ENCODE data around the gene NFIB. TPM values are rescaled to one million over a fixed set of nuclear protein-coding genes. Genes with fewer than 3 reads are reported as not detected.

The NFIB gene
- total RNA-seq, 2 experiments from 2014 or later = not detected

DNA sequence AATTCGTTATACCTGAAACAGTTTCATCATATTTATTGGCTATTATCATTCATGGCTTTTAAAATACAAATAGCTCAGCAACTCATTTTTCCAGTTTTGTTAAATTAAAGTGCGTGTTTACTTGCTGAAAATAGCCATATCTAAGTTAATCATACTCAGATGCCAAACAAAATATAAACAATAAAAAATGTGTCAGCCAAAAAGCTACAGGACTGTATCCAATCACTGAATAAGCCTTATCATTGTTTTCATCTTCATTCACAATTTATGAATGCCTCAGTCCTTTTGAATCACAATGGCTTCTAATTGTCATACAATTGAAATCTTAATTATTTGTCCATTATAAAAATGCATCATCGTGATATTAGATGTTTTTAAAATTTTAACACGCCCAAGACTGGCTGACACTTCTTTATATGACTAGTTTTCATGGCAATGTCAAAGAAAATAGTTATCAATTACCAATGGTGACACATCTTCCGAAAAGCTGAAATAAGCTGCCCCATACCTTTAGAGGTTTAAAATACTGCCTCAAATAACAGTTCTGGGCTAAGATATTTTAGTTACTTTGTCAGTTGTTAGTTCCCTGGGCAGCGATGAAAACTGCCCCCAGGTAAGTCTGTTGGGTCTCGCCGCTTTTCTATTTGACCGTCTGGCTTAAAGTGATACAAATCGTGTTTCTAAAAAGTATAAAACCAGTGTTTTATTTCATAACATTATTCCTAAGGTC lies 1.8 kb downstream of the NFIB start:
- Mint-ChIP-seq H3K27me3 (peaks cover 55% of the 10 kb centered on the region), H3K4me1 (ENCODE audit: low read depth) (peaks cover 18% of the 10 kb centered on the region), H3K36me3 (ENCODE audit: low read depth) (peaks cover 5% of the 10 kb centered on the region), H3K27ac (no peak overlapping the region), H3K4me3 (no peak overlapping the region), H3K9me3 (no peaks in the 10 kb centered on the region)
- ChIA-PET POLR2A (no interaction called here), CTCF (no interaction called here)
- no peak for DNase-seq
- TF ChIP-seq, protein P1, sequence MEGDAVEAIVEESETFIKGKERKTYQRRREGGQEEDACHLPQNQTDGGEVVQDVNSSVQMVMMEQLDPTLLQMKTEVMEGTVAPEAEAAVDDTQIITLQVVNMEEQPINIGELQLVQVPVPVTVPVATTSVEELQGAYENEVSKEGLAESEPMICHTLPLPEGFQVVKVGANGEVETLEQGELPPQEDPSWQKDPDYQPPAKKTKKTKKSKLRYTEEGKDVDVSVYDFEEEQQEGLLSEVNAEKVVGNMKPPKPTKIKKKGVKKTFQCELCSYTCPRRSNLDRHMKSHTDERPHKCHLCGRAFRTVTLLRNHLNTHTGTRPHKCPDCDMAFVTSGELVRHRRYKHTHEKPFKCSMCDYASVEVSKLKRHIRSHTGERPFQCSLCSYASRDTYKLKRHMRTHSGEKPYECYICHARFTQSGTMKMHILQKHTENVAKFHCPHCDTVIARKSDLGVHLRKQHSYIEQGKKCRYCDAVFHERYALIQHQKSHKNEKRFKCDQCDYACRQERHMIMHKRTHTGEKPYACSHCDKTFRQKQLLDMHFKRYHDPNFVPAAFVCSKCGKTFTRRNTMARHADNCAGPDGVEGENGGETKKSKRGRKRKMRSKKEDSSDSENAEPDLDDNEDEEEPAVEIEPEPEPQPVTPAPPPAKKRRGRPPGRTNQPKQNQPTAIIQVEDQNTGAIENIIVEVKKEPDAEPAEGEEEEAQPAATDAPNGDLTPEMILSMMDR (IDR thresholded peaks at IDR 0.05) = no peak
- intact Hi-C loops (cut with micrococcal nuclease) = loop anchor here (5.0 kb wide), 1 partner anchor 35 kb away; no protein-coding TSS in a partner anchor
- ATAC-seq = no peak

DNA sequence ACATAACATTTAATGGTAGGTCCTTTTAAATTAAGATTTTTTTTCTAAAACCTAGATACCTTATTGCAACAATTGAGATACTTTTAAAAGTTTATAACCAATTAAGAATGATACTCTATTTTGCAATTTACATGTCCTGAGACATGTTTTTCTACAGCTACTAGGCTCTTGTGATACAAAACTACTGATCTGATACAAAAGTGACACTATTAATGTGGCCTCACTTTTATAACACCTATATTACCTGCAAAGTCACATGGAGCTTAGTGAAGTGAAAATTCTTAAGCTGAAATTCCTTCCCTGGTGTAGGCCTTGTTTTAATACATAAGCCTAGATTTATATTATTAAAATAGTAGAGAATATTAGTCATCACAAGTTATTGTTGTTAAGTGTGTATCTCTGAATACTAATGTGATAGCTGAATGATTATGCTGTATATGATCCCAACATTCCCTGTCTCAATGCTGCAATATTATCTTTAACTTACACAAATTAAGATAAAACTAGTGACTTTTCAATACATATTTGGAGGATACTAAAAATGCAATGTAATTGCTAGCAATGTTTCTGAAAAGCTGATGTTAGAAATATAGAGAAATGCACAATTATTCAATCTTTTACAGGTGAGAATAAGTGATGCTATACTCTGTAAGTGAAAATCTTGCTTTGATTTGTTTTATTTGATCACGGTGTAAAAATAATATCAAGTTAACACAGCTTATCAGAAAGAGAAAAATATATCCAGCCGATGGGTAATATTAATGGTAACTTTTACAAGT lies 2.6 kb downstream of the NFIB start:
- TF ChIP-seq, protein P1 (IDR thresholded peaks at IDR 0.05) = no peak
- Mint-ChIP-seq H3K4me1 (ENCODE audit: low read depth) (peaks cover 18% of the 10 kb centered on the region), H3K36me3 (ENCODE audit: low read depth) (peaks cover 5% of the 10 kb centered on the region), H3K27ac (no peak overlapping the region), H3K27me3 (peaks cover 52% of the 10 kb centered on the region), H3K9me3 (no peaks in the 10 kb centered on the region), H3K4me3 (no peak overlapping the region)
- intact Hi-C loops (cut with micrococcal nuclease) = loop anchor here (5.0 kb wide), 1 partner anchor 36 kb away; no protein-coding TSS in a partner anchor
- POLR2A ChIA-PET = no interaction called here
- no peak for DNase-seq
- CTCF ChIA-PET = no interaction called here
- ATAC-seq = no peak

DNA sequence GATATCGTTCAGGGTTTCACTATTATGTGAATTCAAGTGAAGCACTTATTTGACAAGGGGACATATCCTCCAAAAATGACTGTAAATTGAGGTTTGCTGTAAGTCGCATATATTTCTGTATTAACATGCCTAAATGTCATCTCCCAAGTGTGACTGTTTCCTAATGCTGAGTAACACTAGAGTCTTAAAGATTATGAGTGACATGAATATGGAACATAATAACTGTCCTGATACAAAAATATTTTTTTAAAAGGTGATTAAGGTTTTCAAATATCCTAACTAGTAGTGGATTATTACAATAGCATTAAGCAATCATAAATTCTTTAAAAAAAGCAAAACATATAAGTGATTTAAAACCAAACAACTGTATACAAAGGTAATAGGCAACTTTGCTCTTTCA lies 3.6 kb downstream of the NFIB start:
- H3K27me3 Mint-ChIP-seq = peaks cover 51% of the 10 kb centered on the region
- ChIA-PET POLR2A (no interaction called here), CTCF (no interaction called here)
- no peak overlapping the region for H3K27ac Mint-ChIP-seq
- TF ChIP-seq, protein P1 (IDR thresholded peaks at IDR 0.05) = no peak
- no peak overlapping the region for H3K4me3 Mint-ChIP-seq
- peaks cover 15% of the 10 kb centered on the region for H3K4me1 Mint-ChIP-seq (ENCODE audit: low read depth)
- DNase-seq = no peak
- H3K9me3 Mint-ChIP-seq = no peaks in the 10 kb centered on the region
- intact Hi-C loops (cut with micrococcal nuclease) = loop anchor here (5.0 kb wide), 1 partner anchor 37 kb away; no protein-coding TSS in a partner anchor
- ATAC-seq = no peak
- H3K36me3 Mint-ChIP-seq (ENCODE audit: low read depth) = peaks cover 3% of the 10 kb centered on the region

DNA sequence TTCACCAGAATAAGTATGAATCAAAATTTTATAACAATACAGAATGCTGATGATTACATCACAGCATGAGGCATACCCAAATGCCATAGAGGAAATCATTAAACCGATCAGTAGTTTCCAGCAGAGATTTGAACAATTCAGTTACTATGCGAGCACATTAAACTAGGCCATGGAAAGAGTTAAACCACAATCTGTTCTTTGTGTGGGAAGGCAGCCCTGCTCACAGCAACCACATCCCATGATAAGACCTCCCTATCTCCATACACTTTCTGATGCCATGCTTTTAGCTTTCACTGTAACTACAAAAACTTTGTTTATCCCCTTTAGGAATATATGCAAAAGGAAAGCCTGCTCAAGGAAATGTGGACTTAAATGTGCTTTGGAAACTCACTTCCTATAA lies 4.5 kb downstream of the NFIB start:
- ATAC-seq (peak; percentile 13), DNase-seq (no peak)
- ChIA-PET CTCF (interaction anchor here (0.8 kb wide), 1 partner anchor 1638 kb away, joined by 3 read pairs; no protein-coding TSS in a partner anchor), POLR2A (no interaction called here)
- Mint-ChIP-seq H3K27ac (no peak overlapping the region), H3K4me1 (ENCODE audit: low read depth) (peaks cover 12% of the 10 kb centered on the region), H3K27me3 (peaks cover 49% of the 10 kb centered on the region), H3K9me3 (no peaks in the 10 kb centered on the region), H3K4me3 (no peak overlapping the region), H3K36me3 (ENCODE audit: low read depth) (peaks cover 3% of the 10 kb centered on the region)
- intact Hi-C loops (cut with micrococcal nuclease) = no loop called here
- TF ChIP-seq, protein P1 (IDR thresholded peaks at IDR 0.05) = no peak

DNA sequence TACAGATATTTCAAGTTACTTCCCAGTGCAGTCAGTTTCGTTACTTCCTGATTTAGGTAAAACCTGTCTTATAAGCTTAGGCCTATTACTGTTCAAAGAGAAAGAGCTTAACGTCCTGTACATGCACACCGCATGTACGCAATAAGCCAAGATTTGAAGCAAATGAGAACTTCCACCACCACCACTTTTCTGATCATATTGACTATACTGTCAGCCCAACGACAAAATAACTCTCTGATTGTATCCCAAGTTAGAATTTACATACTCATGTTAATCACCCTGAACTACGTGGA lies 5.1 kb downstream of the NFIB start:
- ChIA-PET POLR2A (no interaction called here), CTCF (interaction anchor here (0.8 kb wide), 1 partner anchor 1638 kb away, joined by 3 read pairs; no protein-coding TSS in a partner anchor)
- H3K27me3 Mint-ChIP-seq = peaks cover 50% of the 10 kb centered on the region
- no peak overlapping the region for H3K4me3 Mint-ChIP-seq
- no peak for DNase-seq
- H3K9me3 Mint-ChIP-seq = no peaks in the 10 kb centered on the region
- H3K36me3 Mint-ChIP-seq (ENCODE audit: low read depth) = peaks cover 3% of the 10 kb centered on the region
- no peak for ATAC-seq
- peaks cover 10% of the 10 kb centered on the region for H3K4me1 Mint-ChIP-seq (ENCODE audit: low read depth)
- no peak overlapping the region for H3K27ac Mint-ChIP-seq
- TF ChIP-seq, protein P1 (IDR thresholded peaks at IDR 0.05) = no peak
- intact Hi-C loops (cut with micrococcal nuclease) = no loop called here
